WTC11 (cell line): Measurements from ENCODE around the gene PCDH12.

Source experiments
- CREB1 ChIP-seq: sonication (generic); formaldehyde crosslinking; IDR thresholded peaks from 2 replicates; pipeline ENCODE4 v1.8.0; 2023; ENCODE audit warnings: mild to moderate bottlenecking, missing genetic modification reagents
- CREM ChIP-seq: sonication (generic); formaldehyde crosslinking; IDR thresholded peaks from 2 replicates; pipeline ENCODE4 v1.8.1; 2022; ENCODE audit warnings: mild to moderate bottlenecking, missing genetic modification reagents, moderate library complexity
- ESRRA ChIP-seq: sonication (generic); formaldehyde crosslinking; IDR thresholded peaks from 2 replicates; pipeline ENCODE4 v1.8.1; 2022; ENCODE audit warnings: mild to moderate bottlenecking, missing genetic modification reagents, borderline replicate concordance
- IRF2 ChIP-seq: sonication (generic); formaldehyde crosslinking; IDR thresholded peaks from 2 replicates; pipeline ENCODE4 v1.8.0; 2022; ENCODE audit warnings: low read depth, missing genetic modification reagents, borderline replicate concordance
- NR1H2 ChIP-seq: sonication (generic); formaldehyde crosslinking; IDR thresholded peaks from 2 replicates; pipeline ENCODE4 v1.9.0; 2021; ENCODE audit warnings: mild to moderate bottlenecking, moderate library complexity, missing genetic modification reagents
- TF ChIP-seq, protein P1 (sequence below): fragments of 200-600 bp; IDR thresholded peaks from 2 replicates; pipeline ENCODE4 v1.8.0; 2022; ENCODE audit warnings: antibody characterized with exemption
- TF ChIP-seq, protein P2 (sequence below): sonication (generic); formaldehyde crosslinking; IDR thresholded peaks from 2 replicates; pipeline ENCODE4 v1.8.0; 2023; ENCODE audit warnings: missing genetic modification reagents
- TF ChIP-seq, protein P3 (sequence below): sonication (generic); formaldehyde crosslinking; IDR thresholded peaks from 2 replicates; pipeline ENCODE4 v1.8.1; 2022; ENCODE audit warnings: mild to moderate bottlenecking, moderate library complexity, missing genetic modification reagents
- TF ChIP-seq, protein P4 (sequence below): sonication (generic); formaldehyde crosslinking; conservative IDR thresholded peaks from 2 replicates; pipeline ENCODE4 v1.8.1; 2022; ENCODE audit warnings: mild to moderate bottlenecking, missing genetic modification reagents

DNA sequence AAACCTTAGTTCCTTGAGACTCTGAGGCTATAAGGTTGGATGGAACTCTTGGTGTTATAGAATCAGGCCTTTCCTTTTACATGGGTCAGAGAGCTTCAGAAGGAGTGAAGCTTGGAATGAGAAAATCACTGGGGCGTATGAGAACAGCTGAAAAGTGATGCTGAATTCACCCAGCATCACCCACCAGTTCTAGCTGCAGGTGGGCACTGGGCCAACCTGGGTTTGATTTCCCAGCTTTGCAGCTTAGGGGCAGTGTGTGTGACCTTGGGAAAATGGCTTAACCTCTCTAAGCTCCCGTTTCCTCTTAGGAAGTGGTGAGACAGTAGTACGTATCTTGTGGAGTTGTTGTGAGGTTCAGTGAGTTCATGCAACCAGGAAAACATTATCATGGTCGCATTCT, 10.7 kb downstream of the PCDH12 start:
- TF ChIP-seq, protein P1, sequence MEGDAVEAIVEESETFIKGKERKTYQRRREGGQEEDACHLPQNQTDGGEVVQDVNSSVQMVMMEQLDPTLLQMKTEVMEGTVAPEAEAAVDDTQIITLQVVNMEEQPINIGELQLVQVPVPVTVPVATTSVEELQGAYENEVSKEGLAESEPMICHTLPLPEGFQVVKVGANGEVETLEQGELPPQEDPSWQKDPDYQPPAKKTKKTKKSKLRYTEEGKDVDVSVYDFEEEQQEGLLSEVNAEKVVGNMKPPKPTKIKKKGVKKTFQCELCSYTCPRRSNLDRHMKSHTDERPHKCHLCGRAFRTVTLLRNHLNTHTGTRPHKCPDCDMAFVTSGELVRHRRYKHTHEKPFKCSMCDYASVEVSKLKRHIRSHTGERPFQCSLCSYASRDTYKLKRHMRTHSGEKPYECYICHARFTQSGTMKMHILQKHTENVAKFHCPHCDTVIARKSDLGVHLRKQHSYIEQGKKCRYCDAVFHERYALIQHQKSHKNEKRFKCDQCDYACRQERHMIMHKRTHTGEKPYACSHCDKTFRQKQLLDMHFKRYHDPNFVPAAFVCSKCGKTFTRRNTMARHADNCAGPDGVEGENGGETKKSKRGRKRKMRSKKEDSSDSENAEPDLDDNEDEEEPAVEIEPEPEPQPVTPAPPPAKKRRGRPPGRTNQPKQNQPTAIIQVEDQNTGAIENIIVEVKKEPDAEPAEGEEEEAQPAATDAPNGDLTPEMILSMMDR, result no peak
- TF ChIP-seq CREM, result no peak
- TF ChIP-seq, protein P2, sequence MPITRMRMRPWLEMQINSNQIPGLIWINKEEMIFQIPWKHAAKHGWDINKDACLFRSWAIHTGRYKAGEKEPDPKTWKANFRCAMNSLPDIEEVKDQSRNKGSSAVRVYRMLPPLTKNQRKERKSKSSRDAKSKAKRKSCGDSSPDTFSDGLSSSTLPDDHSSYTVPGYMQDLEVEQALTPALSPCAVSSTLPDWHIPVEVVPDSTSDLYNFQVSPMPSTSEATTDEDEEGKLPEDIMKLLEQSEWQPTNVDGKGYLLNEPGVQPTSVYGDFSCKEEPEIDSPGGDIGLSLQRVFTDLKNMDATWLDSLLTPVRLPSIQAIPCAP (CRISPR knock-in tag), result no peak
- no peak for TF ChIP-seq CREB1
- no peak for TF ChIP-seq IRF2 (CRISPR knock-in tag)
- no peak for TF ChIP-seq ESRRA (CRISPR knock-in tag)
- TF ChIP-seq NR1H2 (CRISPR knock-in tag), result no peak
- TF ChIP-seq, protein P3, sequence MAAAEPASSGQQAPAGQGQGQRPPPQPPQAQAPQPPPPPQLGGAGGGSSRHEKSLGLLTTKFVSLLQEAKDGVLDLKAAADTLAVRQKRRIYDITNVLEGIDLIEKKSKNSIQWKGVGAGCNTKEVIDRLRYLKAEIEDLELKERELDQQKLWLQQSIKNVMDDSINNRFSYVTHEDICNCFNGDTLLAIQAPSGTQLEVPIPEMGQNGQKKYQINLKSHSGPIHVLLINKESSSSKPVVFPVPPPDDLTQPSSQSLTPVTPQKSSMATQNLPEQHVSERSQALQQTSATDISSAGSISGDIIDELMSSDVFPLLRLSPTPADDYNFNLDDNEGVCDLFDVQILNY, result no peak
- TF ChIP-seq, protein P4, sequence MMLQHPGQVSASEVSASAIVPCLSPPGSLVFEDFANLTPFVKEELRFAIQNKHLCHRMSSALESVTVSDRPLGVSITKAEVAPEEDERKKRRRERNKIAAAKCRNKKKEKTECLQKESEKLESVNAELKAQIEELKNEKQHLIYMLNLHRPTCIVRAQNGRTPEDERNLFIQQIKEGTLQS (CRISPR knock-in tag), result no peak
